Tibial nerve (tissue), 4 donors: Measurements from ENCODE around the gene NEIL1.

ENCODE experiments used
- CTCF ChIP-seq, 5 experiments: fragments of 200-600 bp in 3 of 5; fragments of 450-650 bp in 2 of 5; sonication (generic) in 3 of 5; IDR thresholded peaks; one replicate each; pipeline ENCODE4 v1.5.1; 2016 to 2019; ENCODE audit warnings: antibody characterized with exemption in 5 of 5, mild to moderate bottlenecking in 3 of 5, moderate library complexity in 2 of 5
- EP300 ChIP-seq, 2 donors: sonication (generic); formaldehyde crosslinking; IDR thresholded peaks; one replicate each; pipeline ENCODE4 v1.6.1; 2017; ENCODE audit warnings: antibody characterized with exemption in 2 of 2, mild to moderate bottlenecking in 1 of 2
- POLR2A ChIP-seq, 2 donors: fragments of 450-650 bp; IDR thresholded peaks; one replicate each; pipeline ENCODE4 v1.6.1; 2017; ENCODE audit warnings: antibody characterized with exemption in 2 of 2, mild to moderate bottlenecking in 2 of 2, moderate library complexity in 2 of 2

- TF ChIP-seq CTCF (IDR thresholded peaks at IDR 0.05) (no peak), EP300 (IDR thresholded peaks at IDR 0.05) (no peak), POLR2A (IDR thresholded peaks at IDR 0.05) (no peak)
Measured at GRCh38 chr15:75355369-75355768, 8.5 kb downstream of the NEIL1 start.
